Activated CD8-positive, alpha-beta T cell treated with anti-CD3 and anti-CD28 coated beads, Interleukin-2, amount 10 ng/mL, durations not matched to agents 7 days and 5 days (primary cell): Measurements from ENCODE around the gene TBC1D16. TPM values are rescaled to one million over a fixed set of nuclear protein-coding genes. Genes with fewer than 3 reads are reported as not detected.
A peak's percentile ranks its signal among the peaks of the same experiment; 100 is the strongest.
"Not testable (repeated sequence)": the region's sequence is repeated elsewhere in the genome, so short reads cannot be mapped to it uniquely, and the experiment has no call there.

ENCODE experiments used
- ATAC-seq: fragments of 150-1000 bp; cut with Tn5 transposase; one replicate; pipeline ENCODE4 v1.10.0; 2021; ENCODE audit warnings: moderate library complexity
- CTCF ChIA-PET: fragments of 350-600 bp; sonication (Branson Sonifier 250); formaldehyde crosslinking; loops from one replicate; lab custom pipeline; 2021; ENCODE audit warnings: antibody characterized with exemption; lab: Charles Lee
- POLR2A ChIA-PET: fragments of 350-600 bp; sonication (Branson Sonifier 250); formaldehyde crosslinking; loops from one replicate; lab custom pipeline; 2021; ENCODE audit warnings: antibody characterized with exemption; lab: Charles Lee
- DNase-seq: peaks from one replicate; pipeline ENCODE4 v3.0.0-alpha.2; 2020
- H3K27ac Mint-ChIP-seq: one replicate; pipeline ENCODE4 v1.8.0; 2021; ENCODE audit warnings: mild to moderate bottlenecking, mixed read lengths
- H3K27me3 Mint-ChIP-seq: one replicate; pipeline ENCODE4 v1.8.0; 2021; ENCODE audit warnings: low read depth, mixed read lengths
- H3K36me3 Mint-ChIP-seq: one replicate; pipeline ENCODE4 v1.8.0; 2021; ENCODE audit warnings: low read depth, mixed read lengths
- H3K4me1 Mint-ChIP-seq: one replicate; pipeline ENCODE4 v1.8.0; 2021; ENCODE audit warnings: low read depth, mixed read lengths
- H3K4me3 Mint-ChIP-seq: one replicate; pipeline ENCODE4 v1.8.0; 2021; ENCODE audit warnings: mild to moderate bottlenecking, mixed read lengths
- H3K9me3 Mint-ChIP-seq: one replicate; pipeline ENCODE4 v1.8.0; 2022; ENCODE audit warnings: mixed read lengths; ENCODE audit not compliant: insufficient read depth
- total RNA-seq, 2 experiments: library from RNA; stranded (reverse); gene quantifications; one replicate each; pipeline ENCODE4 v1.2.3, GENCODE V29; 2021

TBC1D16 gene
- total RNA-seq, 2 experiments from 2014 or later: 1.3 to 2.1 TPM

DNA sequence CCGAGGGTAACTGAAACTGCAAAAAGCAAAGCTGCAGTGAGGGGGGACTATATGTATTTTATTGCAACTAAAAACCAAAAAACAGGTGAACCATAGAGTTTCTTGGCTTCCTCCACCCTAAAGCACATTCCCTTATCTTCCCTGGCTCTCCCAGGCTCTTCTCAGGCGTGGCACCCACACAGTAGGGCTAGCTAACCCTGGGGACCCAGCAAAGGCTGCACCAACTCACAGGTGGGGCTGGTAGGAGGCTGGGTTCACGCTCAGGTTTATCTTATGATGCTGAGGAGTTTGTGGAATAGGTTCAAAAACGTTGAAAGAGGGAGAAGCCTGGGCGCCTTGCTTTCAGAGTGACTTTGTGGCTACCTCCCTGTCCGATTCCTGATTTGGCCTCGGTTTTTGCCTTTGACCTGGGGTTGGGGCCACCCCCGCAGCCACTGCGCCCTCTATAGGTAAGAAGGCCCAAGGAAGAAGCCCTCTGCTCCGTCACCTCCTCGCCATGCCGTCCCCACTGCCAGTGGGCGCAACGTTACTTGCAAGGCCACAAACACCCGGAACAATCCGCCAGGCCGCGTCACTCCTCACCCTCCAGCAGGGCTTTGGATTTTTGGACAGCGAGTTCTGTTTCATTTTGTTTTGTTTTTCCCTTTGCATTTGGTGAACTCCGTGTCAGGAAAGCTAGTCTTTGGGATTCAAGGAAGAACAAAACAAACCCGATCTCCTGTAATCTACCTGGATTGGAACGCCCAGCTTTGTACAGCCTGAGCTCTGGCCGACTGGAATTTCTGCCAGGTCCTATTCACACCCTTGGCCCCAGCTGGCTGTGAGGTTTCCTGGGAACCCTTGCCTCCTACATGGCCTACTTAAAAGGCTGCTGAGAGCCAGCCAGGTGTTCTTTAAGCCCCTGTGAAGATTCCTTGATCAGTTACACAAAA lies 60.8 kb downstream of the TBC1D16 start:
- Mint-ChIP-seq H3K36me3 (no peaks in the 10 kb centered on the region), H3K4me1 (peaks cover 3% of the 10 kb centered on the region), H3K27me3 (no peaks in the 10 kb centered on the region), H3K27ac (no peak overlapping the region), H3K4me3 (no peak overlapping the region), H3K9me3 (no peaks in the 10 kb centered on the region)
- POLR2A ChIA-PET: interaction anchor here (0.7 kb wide), 1 partner anchor 196 kb away, joined by 3 read pairs; no protein-coding TSS in a partner anchor
- CTCF ChIA-PET: interaction anchor here (1.0 to 1.8 kb wide), 4 partner anchors 9 to 233 kb away, joined by 3 to 4 read pairs (median 4); no protein-coding TSS in a partner anchor
- no peak for ATAC-seq
- DNase-seq: no peak

DNA sequence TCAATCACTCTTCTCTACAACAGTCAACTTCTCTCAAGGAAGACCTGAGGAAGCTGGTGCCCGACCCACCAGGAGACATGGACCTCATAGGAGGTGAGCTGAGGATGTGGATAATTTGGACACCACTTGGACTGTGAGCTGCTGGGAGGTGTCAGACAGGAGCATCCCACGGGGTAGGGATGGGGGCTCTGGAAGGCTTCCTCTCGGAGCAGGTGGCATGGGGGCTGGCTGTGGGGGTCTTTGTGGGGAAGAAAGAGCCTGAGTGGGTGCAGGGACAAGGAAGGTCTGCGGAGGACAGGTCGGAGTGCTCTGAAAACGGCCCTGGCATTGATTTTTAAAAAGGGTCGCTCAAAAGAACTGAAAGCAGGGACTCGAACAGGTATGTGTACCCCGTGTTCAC lies 64.0 kb downstream of the TBC1D16 start:
- H3K4me1 Mint-ChIP-seq: peaks cover 3% of the 10 kb centered on the region
- POLR2A ChIA-PET: no interaction called here

DNA sequence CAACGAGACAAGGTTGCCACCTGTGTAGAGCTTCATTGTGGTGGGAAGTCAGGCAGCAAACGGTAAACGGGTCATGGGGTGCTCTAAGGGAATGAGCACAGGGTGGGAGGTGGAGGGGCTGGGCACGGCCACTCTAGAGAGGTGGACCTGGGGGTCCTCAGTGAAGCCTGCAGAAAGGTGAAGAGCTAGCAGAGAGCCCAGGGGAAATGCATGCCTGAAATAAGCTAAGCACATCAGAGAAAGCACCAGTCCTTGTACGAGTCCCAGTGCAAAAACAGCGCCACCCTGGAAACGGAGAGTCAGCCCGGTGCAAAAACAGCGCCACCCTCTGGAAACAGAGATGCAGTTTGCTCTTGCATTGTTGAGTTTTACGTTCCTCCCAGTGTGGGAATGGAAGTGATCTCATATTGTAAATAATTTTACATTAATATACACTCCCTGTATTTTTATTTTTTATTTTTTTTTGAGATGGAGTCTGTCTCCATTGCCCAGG lies 65.0 kb downstream of the TBC1D16 start:
- no peak overlapping the region for H3K27ac Mint-ChIP-seq
- DNase-seq (peak; percentile 56), ATAC-seq (peak; percentile 60)
- H3K4me1 Mint-ChIP-seq: peaks cover 3% of the 10 kb centered on the region
- POLR2A ChIA-PET: interaction anchor here (0.8 kb wide), 1 partner anchor 132 kb away, joined by 4 read pairs; the partner anchor contains the start of gene CBX4
- CTCF ChIA-PET: interaction anchor here (0.6 to 3.1 kb wide), 34 partner anchors 9 to 747 kb away, joined by 3 to 20 read pairs (median 4); partner anchors contain the start of genes CBX4 and CBX8
- no peaks in the 10 kb centered on the region for H3K9me3 Mint-ChIP-seq
- peaks cover 6% of the 10 kb centered on the region for H3K27me3 Mint-ChIP-seq
- H3K4me3 Mint-ChIP-seq: no peak overlapping the region
- no peaks in the 10 kb centered on the region for H3K36me3 Mint-ChIP-seq

More for the DNA sequence above, 64.0 kb downstream of the TBC1D16 start:
- Mint-ChIP-seq H3K4me3 (no peak overlapping the region), H3K27ac (no peak overlapping the region), H3K27me3 (peaks cover 5% of the 10 kb centered on the region), H3K36me3 (no peaks in the 10 kb centered on the region), H3K9me3 (no peaks in the 10 kb centered on the region)
- ATAC-seq: no peak
- DNase-seq: no peak
- CTCF ChIA-PET: interaction anchor here (1.0 to 3.1 kb wide), 6 partner anchors 16 to 182 kb away, joined by 3 to 20 read pairs (median 7); no protein-coding TSS in a partner anchor

DNA sequence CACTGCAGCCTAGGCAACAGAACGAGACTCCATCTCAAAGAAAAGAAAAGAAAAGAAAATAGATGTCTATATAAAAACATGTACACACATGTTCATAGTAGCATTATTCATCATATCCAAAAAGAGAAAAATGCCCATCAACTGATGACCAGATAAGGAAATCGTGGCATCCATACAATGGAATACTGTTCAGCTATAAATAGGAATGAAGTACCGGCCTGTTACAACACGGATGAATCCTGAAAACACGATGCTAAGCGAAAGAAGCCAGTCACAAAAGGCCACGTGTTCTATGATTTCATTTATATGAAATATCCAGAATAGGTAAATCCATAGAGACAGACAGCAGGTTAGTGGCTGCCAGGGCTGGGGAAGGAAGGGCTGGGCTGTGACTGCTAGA lies 65.8 kb downstream of the TBC1D16 start:
- ATAC-seq (no peak), DNase-seq (no peak)

DNA sequence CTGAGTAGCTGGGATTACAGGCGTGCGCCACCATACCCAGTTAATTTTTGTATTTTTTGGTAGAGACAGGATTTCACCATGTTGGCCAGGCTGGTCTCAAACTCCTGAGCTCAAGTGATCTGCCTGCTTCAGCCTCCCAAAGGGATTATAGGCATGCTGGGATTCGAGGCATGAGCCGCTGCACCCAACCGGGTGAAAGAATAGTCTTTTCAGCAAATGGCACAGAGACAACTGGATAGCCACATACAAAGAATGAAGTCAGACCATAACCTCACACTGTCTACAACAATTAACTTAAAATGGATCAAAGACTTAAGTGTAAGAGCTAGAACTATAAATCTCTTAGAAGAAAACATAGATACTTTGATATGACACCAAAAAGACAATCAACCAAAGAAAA lies 67.6 kb downstream of the TBC1D16 start:
- no peaks in the 10 kb centered on the region for H3K36me3 Mint-ChIP-seq
- ChIA-PET POLR2A (no interaction called here), CTCF (interaction anchor here (1.1 kb wide), 2 partner anchors 24 to 222 kb away, joined by 3 read pairs; no protein-coding TSS in a partner anchor)
- no peak for ATAC-seq
- no peak overlapping the region for H3K27ac Mint-ChIP-seq
- H3K4me1 Mint-ChIP-seq: peaks cover 3% of the 10 kb centered on the region
- DNase-seq: no peak
- no peak overlapping the region for H3K4me3 Mint-ChIP-seq
- H3K27me3 Mint-ChIP-seq: peaks cover 6% of the 10 kb centered on the region
- no peaks in the 10 kb centered on the region for H3K9me3 Mint-ChIP-seq

More for the DNA sequence above, 65.8 kb downstream of the TBC1D16 start:
- no peaks in the 10 kb centered on the region for H3K36me3 Mint-ChIP-seq
- H3K4me1 Mint-ChIP-seq: peaks cover 3% of the 10 kb centered on the region
- ChIA-PET POLR2A (interaction anchor here (0.8 kb wide), 1 partner anchor 131 kb away, joined by 4 read pairs; the partner anchor contains the start of gene CBX4), CTCF (interaction anchor here (0.6 to 3.1 kb wide), 30 partner anchors 9 to 228 kb away, joined by 3 to 20 read pairs (median 5); partner anchors contain the start of genes CBX4 and CBX8)
- no peak overlapping the region for H3K27ac Mint-ChIP-seq
- peaks cover 6% of the 10 kb centered on the region for H3K27me3 Mint-ChIP-seq
- no peak overlapping the region for H3K4me3 Mint-ChIP-seq
- no peaks in the 10 kb centered on the region for H3K9me3 Mint-ChIP-seq

DNA sequence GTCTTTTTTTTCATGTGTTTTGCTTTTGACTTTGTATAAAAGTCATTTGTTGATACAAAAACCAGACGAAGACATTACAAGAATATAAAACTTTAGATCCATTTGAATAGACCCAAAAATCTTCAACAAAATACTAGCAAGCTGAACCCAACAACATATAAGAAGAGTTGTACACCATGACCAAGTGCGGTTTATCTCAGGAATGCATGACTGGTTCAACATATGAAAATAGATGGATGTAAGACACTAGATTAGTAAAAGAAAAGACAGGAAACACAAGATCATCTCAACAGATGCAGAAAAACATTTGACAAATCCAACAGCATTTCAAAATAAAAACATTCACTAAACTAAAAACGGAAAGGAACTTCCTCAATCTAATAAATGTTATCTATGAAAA lies 69.0 kb downstream of the TBC1D16 start:
- ATAC-seq (no peak), DNase-seq (no peak)
- ChIA-PET CTCF (interaction anchor here (0.7 kb wide), 1 partner anchor 148 kb away, joined by 3 read pairs; no protein-coding TSS in a partner anchor), POLR2A (no interaction called here)
- no peaks in the 10 kb centered on the region for H3K36me3 Mint-ChIP-seq
- H3K4me3 Mint-ChIP-seq: no peak overlapping the region
- peaks cover 6% of the 10 kb centered on the region for H3K27me3 Mint-ChIP-seq
- no peak overlapping the region for H3K27ac Mint-ChIP-seq
- no peaks in the 10 kb centered on the region for H3K9me3 Mint-ChIP-seq
- H3K4me1 Mint-ChIP-seq: peaks cover 3% of the 10 kb centered on the region

DNA sequence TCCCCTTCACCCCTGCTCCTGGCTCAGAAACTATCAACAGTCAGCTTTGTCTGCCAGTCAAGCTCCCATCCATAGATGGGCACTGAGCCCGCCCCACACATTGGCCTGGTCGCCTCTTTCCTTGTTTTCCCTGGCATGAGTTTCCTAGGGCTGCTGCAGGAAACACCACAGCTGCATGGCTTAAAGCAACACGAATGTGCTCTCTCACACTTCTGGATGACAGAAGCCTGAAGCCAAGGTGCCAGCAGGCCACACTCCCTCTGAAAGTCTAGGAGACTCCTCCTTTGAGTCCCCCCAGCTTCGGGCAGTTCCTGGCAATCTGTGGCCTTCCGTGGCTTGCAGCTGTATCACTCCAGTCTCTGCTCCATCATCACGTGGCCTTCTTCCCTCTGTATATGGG lies 69.9 kb downstream of the TBC1D16 start:
- no peak for ATAC-seq
- Mint-ChIP-seq H3K27ac (no peak overlapping the region), H3K4me3 (no peak overlapping the region), H3K27me3 (peaks cover 6% of the 10 kb centered on the region), H3K36me3 (no peaks in the 10 kb centered on the region), H3K9me3 (no peaks in the 10 kb centered on the region), H3K4me1 (peaks cover 6% of the 10 kb centered on the region)
- no peak for DNase-seq
- CTCF ChIA-PET: interaction anchor here (1.2 kb wide), 1 partner anchor 42 kb away, joined by 3 read pairs; no protein-coding TSS in a partner anchor
- POLR2A ChIA-PET: no interaction called here

DNA sequence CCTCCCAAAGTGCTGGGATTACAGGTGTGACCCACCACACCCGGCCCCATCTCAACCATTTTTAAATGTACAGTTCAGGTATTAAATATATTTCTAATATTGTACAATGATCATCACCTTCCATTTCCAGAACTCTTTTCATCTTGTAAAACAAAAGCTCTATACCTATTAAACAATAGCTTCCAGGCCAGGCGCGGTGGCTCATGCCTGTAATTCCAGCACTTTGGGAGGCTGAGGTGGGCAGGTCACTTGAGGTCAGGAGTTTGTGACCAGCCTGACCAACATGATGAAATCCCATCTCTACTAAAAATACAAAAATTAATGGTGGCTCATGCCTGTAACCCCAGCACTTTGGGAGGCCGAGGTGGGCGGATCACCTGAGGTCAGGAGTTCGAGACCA lies 73.2 kb downstream of the TBC1D16 start:
- CTCF ChIA-PET: interaction anchor here (3.1 kb wide), 1 partner anchor 8 kb away, joined by 8 read pairs; no protein-coding TSS in a partner anchor
- not testable (repeated sequence) for DNase-seq

DNA sequence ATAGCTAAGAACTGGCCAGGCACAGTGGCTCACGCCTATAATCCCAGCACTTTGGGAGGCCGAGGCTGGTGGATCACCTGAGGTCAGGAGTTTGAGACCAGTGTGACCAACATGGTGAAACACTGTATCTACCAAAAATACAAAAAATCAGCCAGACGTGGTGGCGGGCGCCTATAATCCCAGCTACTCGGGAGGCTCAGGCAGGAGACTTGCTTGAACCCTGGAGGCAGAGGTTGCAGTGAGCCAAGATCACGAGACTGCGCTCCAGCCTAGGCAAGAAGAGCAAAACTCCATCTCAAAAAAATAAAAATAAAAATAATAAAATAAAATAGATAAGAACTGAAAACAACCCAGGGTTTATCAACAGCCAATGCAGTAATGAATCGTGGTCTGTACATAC lies 74.1 kb downstream of the TBC1D16 start:
- H3K27ac Mint-ChIP-seq, ATAC-seq: not testable (repeated sequence)

More for the DNA sequence above, 73.2 kb downstream of the TBC1D16 start:
- POLR2A ChIA-PET, H3K9me3 Mint-ChIP-seq, ATAC-seq, H3K27ac Mint-ChIP-seq, H3K4me3 Mint-ChIP-seq, H3K36me3 Mint-ChIP-seq, H3K4me1 Mint-ChIP-seq: not testable (repeated sequence)
- peaks cover 10% of the 10 kb centered on the region for H3K27me3 Mint-ChIP-seq

DNA sequence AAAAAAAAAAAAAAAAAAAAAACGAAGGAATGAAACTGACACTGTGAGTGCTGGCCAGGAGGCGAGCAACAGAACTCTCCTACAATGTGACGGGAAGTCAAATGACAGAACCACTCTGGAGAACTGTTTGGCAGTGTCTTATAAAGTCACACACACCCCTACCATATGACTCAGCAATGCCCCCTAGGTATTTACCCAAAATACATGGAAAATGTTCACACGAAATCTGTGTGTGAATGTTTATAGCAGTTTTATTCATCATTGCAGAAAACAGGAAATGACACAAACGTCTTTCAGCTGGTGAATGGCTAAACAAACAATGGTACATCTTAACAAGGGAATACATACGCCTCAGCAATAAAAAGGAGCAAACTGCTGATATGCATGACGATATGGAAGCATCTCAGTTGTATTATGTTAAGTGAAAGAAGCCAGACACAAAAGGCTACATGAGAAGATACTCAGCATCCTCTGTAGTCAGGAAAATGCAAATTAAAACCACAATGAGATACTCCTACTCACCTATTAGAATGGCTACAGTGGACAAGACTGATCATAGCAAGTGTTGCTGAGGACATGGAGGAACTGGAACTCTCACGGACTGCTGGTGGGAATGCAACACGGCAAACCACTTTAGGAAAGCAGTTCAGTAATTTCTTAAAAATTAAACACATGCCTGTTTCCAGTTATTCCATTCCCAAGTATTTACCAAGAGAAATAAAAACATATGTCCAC lies 74.7 kb downstream of the TBC1D16 start:
- H3K9me3 Mint-ChIP-seq: no peaks in the 10 kb centered on the region
- H3K36me3 Mint-ChIP-seq: no peaks in the 10 kb centered on the region
- ChIA-PET POLR2A (no interaction called here), CTCF (interaction anchor here (3.1 kb wide), 1 partner anchor 10 kb away, joined by 8 read pairs; no protein-coding TSS in a partner anchor)
- DNase-seq: no peak
- no peak overlapping the region for H3K4me3 Mint-ChIP-seq
- H3K27ac Mint-ChIP-seq: no peak overlapping the region
- peaks cover 4% of the 10 kb centered on the region for H3K4me1 Mint-ChIP-seq
- ATAC-seq: no peak
- peaks cover 9% of the 10 kb centered on the region for H3K27me3 Mint-ChIP-seq

More for the DNA sequence above, 74.1 kb downstream of the TBC1D16 start:
- H3K4me3 Mint-ChIP-seq, H3K27me3 Mint-ChIP-seq, H3K4me1 Mint-ChIP-seq, DNase-seq, POLR2A ChIA-PET, H3K9me3 Mint-ChIP-seq, H3K36me3 Mint-ChIP-seq: not testable (repeated sequence)
- CTCF ChIA-PET: interaction anchor here (3.1 kb wide), 1 partner anchor 9 kb away, joined by 8 read pairs; no protein-coding TSS in a partner anchor

DNA sequence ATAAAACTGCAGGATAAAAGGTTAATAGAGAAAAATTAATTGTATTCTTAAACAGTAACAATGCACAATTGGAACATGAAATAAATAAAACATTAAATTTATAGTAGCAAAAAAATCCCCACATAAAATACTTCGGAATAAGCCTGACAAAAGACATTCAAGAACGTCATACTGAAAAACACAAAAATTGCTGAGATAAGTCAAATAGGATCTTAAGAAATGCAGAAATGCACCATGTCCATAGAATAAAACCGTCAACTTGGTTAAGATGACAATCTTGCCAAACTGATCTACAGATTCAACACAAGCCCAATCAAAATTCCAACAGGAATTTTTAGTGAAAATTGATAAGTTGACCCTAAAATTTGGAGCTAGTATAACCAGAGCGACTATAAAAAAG lies 76.6 kb downstream of the TBC1D16 start:
- Mint-ChIP-seq H3K4me3 (no peak overlapping the region), H3K9me3 (no peaks in the 10 kb centered on the region), H3K27me3 (peaks cover 9% of the 10 kb centered on the region), H3K27ac (no peak overlapping the region), H3K4me1 (peaks cover 4% of the 10 kb centered on the region), H3K36me3 (no peaks in the 10 kb centered on the region)
- ATAC-seq: no peak
- CTCF ChIA-PET: interaction anchor here (0.9 kb wide), 1 partner anchor 11 kb away, joined by 5 read pairs; no protein-coding TSS in a partner anchor
- POLR2A ChIA-PET: no interaction called here
- DNase-seq: no peak
